Loucy (cell line): ENCODE data around the gene PLXNA4.

Experiments
- H2AFZ ChIP-seq: fragments of 200-600 bp; sonication (generic); 2 replicates; pipeline ENCODE4 v1.6.0; 2016; ENCODE audit warnings: antibody characterized with exemption, mild to moderate bottlenecking, low read length, moderate library complexity
- H3F3A ChIP-seq: fragments of 200-600 bp; 2 replicates; pipeline ENCODE4 v1.6.0; 2016; ENCODE audit warnings: antibody characterized with exemption, low read depth, mild to moderate bottlenecking
- H3K27me3 ChIP-seq: fragments of 200-600 bp; sonication (generic); 2 replicates; pipeline ENCODE4 v1.6.1; 2014; ENCODE audit warnings: low read length, mild to moderate bottlenecking; ENCODE audit not compliant: insufficient read depth, poor library complexity, severe bottlenecking
- H3K36me3 ChIP-seq: fragments of 200-600 bp; sonication (generic); 2 replicates; pipeline ENCODE4 v1.6.1; 2016; ENCODE audit warnings: low read length; ENCODE audit not compliant: insufficient read depth
- H3K4me1 ChIP-seq: fragments of 200-600 bp; sonication (generic); 2 replicates; pipeline ENCODE4 v1.5.1; 2014; ENCODE audit warnings: low read length, mild to moderate bottlenecking; ENCODE audit not compliant: insufficient read depth, poor library complexity, severe bottlenecking
- H3K4me2 ChIP-seq: fragments of 200-600 bp; sonication (generic); 2 replicates; pipeline ENCODE4 v1.6.0; 2014; ENCODE audit warnings: antibody characterized with exemption, low read length, low read depth, mild to moderate bottlenecking; ENCODE audit not compliant: poor library complexity, severe bottlenecking
- H3K4me3 ChIP-seq: fragments of 200-600 bp; sonication (generic); 2 replicates; pipeline ENCODE4 v1.5.1; 2014; ENCODE audit warnings: low read length, mild to moderate bottlenecking, mixed read lengths; ENCODE audit not compliant: poor library complexity, severe bottlenecking
- H3K79me2 ChIP-seq: fragments of 200-600 bp; sonication (generic); 2 replicates; pipeline ENCODE4 v1.6.1; 2014; ENCODE audit warnings: low read length; ENCODE audit not compliant: insufficient read depth
- H3K9ac ChIP-seq: fragments of 200-600 bp; sonication (generic); 2 replicates; pipeline ENCODE4 v1.6.0; 2014; ENCODE audit warnings: mild to moderate bottlenecking, low read depth, low read length, moderate library complexity; ENCODE audit not compliant: poor library complexity, severe bottlenecking
- H3K9me2 ChIP-seq: fragments of 200-600 bp; sonication (generic); replicated peaks from 2 replicates; pipeline ENCODE4 v1.6.1; 2016; ENCODE audit warnings: low read depth, low read length, mixed read lengths
- H3K9me3 ChIP-seq: fragments of 200-600 bp; sonication (generic); 2 replicates; pipeline ENCODE4 v1.6.1; 2014; ENCODE audit warnings: mild to moderate bottlenecking, antibody characterized with exemption, low read length, low read depth; ENCODE audit not compliant: insufficient read depth
- H4K20me1 ChIP-seq: fragments of 200-600 bp; sonication (generic); 2 replicates; pipeline ENCODE4 v1.6.0; 2014; ENCODE audit warnings: antibody characterized with exemption, low read length, mild to moderate bottlenecking; ENCODE audit not compliant: insufficient read depth, poor library complexity, severe bottlenecking
- EZH2phosphoT487 ChIP-seq: fragments of 200-600 bp; IDR thresholded peaks from 2 replicates; pipeline ENCODE4 v1.6.1; 2018; ENCODE audit warnings: antibody characterized with exemption, mild to moderate bottlenecking, moderate library complexity, borderline replicate concordance
- TF ChIP-seq, protein P1 (sequence below): fragments of 200-600 bp; sonication (generic); conservative IDR thresholded peaks from 2 replicates; pipeline ENCODE4 v1.5.1; 2014; ENCODE audit warnings: mild to moderate bottlenecking, antibody characterized with exemption, low read length

PLXNA4 gene

DNA sequence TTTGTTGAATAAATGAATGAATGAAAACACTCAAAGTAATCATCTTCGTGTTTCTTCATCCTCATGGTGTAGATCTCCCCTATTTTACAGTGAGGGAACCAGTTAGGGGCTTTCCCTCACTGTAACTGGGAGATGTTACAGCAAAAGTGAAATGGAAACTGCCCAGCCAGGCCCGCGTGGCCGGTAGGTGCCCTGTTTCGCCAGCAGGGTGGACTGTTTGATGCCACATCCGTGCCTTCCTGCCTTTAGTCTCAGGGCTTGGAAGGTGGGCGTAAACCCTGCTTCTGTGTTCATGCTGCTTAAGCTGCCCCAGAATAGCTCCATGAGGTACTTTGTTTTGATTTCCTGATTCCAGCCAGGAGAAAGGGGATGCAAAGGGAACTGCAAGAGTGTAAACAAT is 268.8 kb downstream of the PLXNA4 start:
- no peak overlapping the region for H3K4me2 ChIP-seq
- H3K36me3 ChIP-seq, result no peaks in the 10 kb centered on the region
- no peaks in the 10 kb centered on the region for H3K9me2 ChIP-seq
- no peak overlapping the region for H2AFZ ChIP-seq
- TF ChIP-seq, protein P1, sequence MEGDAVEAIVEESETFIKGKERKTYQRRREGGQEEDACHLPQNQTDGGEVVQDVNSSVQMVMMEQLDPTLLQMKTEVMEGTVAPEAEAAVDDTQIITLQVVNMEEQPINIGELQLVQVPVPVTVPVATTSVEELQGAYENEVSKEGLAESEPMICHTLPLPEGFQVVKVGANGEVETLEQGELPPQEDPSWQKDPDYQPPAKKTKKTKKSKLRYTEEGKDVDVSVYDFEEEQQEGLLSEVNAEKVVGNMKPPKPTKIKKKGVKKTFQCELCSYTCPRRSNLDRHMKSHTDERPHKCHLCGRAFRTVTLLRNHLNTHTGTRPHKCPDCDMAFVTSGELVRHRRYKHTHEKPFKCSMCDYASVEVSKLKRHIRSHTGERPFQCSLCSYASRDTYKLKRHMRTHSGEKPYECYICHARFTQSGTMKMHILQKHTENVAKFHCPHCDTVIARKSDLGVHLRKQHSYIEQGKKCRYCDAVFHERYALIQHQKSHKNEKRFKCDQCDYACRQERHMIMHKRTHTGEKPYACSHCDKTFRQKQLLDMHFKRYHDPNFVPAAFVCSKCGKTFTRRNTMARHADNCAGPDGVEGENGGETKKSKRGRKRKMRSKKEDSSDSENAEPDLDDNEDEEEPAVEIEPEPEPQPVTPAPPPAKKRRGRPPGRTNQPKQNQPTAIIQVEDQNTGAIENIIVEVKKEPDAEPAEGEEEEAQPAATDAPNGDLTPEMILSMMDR, result peak; percentile 39
- no peak for TF ChIP-seq EZH2phosphoT487
- no peaks in the 10 kb centered on the region for H3K27me3 ChIP-seq
- H3F3A ChIP-seq, result no peaks in the 10 kb centered on the region
- H4K20me1 ChIP-seq, result no peaks in the 10 kb centered on the region
- peaks cover 18% of the 10 kb centered on the region for H3K4me1 ChIP-seq
- H3K9ac ChIP-seq, result no peak overlapping the region
- no peaks in the 10 kb centered on the region for H3K9me3 ChIP-seq
- H3K4me3 ChIP-seq, result no peak overlapping the region
- H3K79me2 ChIP-seq, result no peaks in the 10 kb centered on the region

DNA sequence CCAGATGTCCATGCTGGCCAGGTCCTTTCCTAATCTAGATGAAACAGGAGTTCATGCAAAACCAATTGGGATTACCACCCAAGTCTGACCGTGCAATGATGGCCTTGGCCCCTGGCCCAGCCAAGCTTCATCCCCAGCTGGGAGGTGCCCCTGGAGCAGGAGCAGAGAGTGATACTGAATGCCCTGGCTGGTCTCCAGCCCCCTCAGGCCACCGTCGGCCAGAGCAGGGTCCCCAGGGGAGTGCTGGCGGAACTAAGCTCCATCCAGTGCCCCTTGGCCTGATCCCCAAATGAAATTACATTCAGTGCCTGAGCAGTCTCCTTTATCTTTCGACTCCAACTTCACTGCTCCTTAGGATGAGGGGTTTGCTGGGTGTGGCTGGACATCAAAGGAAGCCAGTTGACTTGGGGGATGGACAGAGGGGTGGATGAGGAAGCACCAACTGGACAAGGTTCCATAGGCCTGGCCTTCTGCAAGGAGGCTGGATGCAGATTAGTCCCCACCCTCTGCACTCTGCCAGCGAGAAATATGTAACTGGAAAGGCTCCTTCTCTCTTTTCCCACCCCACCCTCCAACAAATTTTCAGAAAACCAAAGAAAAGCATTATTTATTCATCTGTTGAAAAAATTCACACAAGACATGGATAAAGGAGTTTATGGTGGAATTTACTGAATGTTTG is 275.5 kb downstream of the PLXNA4 start:
- Histone ChIP-seq H3K4me2 (no peak overlapping the region), H4K20me1 (no peaks in the 10 kb centered on the region), H3K9me2 (no peaks in the 10 kb centered on the region), H3K27me3 (no peaks in the 10 kb centered on the region), H3K4me1 (no peaks in the 10 kb centered on the region), H3F3A (no peaks in the 10 kb centered on the region), H2AFZ (no peak overlapping the region), H3K4me3 (no peak overlapping the region), H3K9me3 (no peaks in the 10 kb centered on the region), H3K36me3 (no peaks in the 10 kb centered on the region), H3K79me2 (no peaks in the 10 kb centered on the region), H3K9ac (no peak overlapping the region)
- TF ChIP-seq EZH2phosphoT487, result no peak
- TF ChIP-seq, protein P1, result no peak

DNA sequence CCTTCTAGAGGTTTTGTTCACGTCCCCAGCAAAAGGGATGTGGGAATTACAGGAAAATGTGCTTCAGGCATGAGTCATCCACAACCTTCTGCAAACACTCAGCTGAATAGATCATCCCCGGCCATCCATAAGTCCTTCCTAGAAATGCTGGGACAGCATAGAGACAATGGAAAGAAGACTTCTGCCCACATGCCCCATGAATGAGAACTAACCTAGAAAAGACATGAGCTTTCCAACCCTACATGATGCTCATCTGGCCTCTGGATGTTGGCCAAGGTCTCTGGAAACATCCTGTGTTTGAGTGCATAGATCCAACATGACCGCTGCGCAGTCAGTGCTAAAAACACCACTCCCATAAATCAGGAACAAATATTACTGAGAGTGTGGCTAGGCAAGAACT is 277.5 kb downstream of the PLXNA4 start:
- no peak for TF ChIP-seq EZH2phosphoT487
- TF ChIP-seq, protein P1, result no peak
- Histone ChIP-seq H2AFZ (no peak overlapping the region), H3K4me2 (no peak overlapping the region), H3K4me1 (no peaks in the 10 kb centered on the region), H3K9me3 (no peaks in the 10 kb centered on the region), H3K27me3 (no peaks in the 10 kb centered on the region), H3K4me3 (no peak overlapping the region), H4K20me1 (no peaks in the 10 kb centered on the region), H3K79me2 (no peaks in the 10 kb centered on the region), H3K9me2 (no peaks in the 10 kb centered on the region), H3K9ac (no peak overlapping the region), H3K36me3 (no peaks in the 10 kb centered on the region), H3F3A (no peaks in the 10 kb centered on the region)
